Measurements from ENCODE around the gene FOXF1.

FOXF1 gene

DNA sequence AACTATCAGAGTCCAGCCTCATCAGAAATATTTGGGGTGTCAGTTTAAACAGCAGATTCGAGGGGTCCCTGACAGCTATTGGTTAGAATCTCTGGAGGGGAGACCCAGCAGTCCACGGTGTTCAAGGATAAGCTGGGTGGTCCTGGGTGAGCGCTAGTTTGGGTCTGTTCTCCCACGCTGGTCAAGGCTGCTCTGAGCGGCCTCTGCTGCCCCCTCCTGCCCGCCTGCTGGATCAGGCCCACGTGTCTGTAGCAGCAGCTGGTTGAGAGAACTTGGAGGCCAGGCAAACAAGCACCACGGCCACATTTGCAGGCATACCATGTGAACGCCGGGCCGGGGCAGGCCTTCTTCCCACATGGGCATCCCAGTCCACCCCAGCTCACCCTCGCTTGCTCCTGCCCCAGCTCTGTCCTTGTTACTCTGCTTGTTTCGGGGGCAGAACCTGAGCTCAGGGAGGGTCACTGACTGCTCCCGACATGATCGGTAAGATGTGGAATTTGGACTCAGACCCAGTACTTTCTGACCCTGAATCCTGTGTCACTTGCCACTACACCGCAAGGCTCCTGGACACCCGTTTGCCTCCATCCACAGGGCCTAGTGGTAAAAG lies 7.4 kb downstream of the FOXF1 start:
- peak; percentile 52 for DNase-seq

DNA sequence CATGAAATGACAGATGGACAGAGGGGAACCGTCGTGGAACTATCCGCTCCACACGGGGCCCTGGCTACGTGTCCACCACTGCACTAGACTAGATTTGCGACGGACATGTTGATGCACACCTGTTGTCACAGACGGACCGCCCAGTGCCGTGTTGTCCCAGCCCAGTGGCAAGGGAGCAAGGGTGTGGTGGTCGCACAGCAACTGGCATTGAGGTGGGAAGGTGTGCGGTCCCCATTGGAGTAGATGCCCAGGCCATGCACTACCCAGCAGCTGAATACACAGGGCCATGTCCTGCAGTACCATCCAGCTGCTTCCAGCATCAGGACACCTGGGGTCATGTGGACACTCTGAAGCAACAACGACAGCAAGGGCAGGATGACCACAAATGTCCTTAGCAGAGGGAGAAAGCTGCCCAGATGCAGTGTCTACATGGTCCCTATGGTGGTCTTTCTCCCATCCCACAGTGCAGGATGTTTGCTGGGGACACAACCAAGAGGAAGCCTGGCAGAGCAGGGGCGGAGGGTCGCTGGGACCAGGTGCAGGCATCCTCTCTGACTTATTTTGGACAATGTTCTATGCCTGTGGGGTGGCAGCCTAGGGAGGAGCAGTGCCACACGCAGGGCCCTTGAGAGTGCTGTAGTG lies 8.8 kb downstream of the FOXF1 start:
- DNase-seq: no peak

DNA sequence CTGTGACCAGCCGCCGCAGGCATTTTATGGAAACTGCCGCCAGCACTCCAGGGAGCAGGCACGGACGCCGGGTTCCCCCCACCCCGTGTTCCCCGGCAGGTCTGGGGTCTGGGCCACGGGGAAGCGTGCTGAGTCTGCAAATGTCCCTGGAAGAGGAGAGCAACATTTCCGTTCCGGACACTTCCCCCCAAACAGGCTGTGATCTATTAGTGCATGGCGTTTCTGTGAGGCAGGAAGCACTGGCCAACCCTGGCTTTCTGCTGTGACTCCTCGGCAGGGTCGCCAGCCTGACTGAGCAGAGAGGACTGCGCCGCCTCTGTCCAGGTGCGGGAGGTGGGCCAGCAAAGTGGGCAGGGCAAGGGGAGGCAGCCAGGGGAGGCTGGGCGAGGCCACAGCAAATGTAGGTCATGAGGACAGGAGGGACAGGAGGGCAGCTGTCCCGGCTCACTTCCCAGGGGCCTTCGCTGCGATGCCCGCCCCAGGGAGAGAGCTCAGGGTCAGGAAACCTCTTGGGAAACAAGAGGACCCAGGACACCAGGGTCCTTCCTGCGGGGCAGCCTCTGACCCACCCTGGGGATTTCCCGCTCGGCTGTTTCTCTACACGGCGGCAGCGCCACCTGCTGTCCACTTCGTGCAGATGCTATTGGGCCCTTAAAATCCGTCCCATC lies 9.5 kb downstream of the FOXF1 start:
- peak; percentile 76 for DNase-seq

DNA sequence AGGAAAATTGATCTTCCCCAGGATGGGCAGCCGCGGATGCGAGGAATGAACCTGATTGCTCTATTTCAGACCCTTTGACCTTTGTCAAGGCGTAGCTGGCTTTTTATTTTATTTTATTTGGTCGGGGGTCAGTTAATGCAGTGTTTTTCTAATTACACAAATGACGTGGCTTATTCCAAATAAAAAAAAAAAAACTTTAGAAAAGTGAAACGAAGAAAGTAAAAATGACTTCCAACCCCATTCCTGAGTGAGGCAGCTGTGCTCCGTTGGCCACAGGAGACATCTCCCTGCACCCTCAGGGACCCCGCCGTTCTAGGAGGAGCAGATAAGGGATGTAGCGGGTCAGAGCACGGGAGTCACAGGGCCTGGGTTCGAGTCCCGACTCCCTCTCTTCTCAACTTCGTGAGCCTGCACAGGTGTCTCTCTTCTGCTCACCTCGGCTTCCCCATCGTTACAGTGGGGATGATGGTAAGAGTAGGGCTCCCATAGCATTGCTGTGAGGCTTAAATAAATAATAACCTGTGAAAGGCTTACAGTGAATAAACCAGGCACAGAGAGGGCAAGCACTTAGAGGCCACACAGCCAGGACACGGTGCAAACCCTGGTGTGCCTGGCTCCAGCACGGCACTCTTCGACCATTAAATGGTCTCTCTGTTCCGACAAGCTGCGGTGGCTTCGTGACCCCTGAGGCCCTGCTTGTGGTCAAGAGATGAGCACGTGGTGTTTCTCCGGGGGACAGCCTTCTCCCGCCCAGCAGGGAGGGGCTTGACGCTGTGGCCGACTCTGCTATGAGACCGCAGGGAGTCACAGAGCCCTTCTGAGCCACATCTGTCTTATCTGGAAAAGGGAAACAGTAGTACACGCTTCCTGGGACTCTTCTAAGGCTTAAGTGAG lies 10.2 kb downstream of the FOXF1 start:
- DNase-seq: no peak

DNA sequence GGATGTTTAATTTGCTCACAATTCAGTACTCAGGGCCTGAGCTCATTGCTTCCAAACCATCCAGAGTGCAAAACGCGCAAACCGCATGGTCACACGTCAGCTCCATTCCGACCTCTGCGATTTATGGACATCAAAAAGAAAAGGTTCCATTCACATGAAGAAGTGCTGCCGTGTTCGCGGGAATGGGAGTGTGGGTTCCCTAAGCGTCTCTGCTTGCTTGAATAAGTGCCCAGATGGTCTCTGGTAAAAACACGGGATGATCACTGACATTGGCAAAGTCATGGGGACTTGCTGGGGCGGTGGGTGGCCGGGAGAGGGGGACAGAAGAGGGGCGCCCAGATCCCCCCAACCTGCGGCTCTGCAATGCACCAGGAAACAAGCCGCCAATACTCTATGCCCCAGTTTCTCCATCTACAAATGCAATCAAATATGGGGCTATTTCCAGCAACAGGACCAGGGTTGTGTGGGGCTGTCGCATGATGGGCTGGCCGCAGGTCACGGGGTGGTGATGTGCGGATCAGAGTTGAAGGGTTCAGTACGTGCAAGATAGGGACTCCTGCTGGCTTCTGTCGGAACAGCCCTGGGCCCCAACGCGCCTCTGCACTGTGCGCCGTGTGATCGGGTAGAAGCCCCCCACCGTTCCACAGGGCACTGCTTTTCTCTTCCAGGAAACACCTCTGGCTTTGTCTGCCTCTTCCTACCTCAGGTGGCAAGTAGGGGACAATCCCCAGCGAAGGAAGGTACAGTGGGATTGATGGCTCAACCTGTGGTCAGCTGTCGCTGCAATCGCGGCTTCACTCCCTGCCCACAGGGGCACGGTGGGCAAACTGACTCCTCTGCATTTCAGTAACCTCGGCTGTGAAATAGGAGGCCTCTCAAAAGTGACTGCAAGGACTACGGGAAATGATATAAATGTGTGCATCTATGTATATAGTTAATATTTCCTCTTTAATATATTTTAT lies 11.2 kb downstream of the FOXF1 start:
- no peak for DNase-seq

DNA sequence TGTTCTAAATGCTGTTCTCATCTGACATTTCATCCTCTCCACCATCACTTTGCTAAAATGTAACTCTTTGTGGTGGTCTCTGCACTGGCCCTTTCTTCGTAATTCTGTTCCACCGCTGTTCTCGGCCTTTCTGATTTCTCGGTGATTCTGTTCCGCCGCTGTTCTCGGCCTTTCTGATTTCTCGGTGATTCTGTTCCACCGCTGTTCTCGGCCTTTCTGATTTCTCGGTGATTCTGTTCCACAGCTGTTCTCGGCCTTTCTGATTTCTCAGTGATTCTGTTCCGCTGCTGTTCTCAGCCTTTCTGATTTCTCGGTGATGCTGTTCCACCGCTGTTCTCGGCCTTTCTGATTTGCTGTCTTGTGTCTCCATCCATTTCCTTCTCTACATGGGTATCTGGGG lies 12.3 kb downstream of the FOXF1 start:
- DNase-seq: no peak

DNA sequence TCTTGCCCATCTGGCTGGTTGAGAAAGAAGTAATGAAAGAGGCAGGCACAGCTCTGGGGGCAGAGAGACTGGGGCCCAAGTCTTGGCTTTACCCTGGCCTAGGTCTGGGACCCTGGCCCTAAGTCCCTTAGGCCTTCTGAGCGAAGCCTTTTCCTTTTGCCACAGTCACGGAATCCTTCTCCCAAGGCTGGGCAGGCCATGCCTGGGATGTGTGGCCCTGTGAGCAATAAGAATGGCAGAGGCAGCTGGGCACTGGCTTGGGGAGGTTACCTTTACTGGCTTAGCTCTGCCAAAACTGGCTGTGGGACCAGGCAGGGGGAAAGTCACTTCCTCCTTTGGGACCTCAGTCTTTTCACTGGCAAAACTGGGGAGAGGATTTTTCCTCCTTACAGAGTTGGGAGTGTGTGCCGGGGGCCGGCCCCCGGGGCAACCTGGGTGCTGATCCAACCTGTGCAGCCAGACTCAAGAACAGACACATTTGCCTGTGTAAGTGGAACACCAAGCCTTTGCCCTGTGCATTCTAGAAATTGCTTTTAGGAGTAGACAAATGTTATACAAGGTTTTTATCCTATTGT lies 12.9 kb downstream of the FOXF1 start:
- no peak for DNase-seq

DNA sequence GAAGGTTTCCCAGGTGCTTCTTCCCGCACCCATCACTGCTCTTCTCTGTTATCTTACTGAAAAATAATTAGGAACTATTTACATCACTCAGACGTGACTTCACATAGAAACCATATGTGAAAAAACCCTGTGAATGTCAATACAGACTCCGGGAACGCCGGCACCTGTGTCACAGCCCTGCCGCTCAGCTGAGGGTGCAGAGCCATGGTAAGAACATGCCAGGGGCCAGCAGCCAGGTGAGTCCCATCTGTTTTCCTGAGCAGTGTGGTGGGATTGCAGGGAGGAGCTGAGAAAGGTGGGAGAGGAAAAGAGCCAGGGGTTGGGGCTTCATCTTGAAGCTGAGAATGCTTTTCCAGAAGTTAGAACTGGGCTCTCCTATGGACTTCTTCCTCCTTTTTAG lies 13.7 kb downstream of the FOXF1 start:
- DNase-seq: no peak

DNA sequence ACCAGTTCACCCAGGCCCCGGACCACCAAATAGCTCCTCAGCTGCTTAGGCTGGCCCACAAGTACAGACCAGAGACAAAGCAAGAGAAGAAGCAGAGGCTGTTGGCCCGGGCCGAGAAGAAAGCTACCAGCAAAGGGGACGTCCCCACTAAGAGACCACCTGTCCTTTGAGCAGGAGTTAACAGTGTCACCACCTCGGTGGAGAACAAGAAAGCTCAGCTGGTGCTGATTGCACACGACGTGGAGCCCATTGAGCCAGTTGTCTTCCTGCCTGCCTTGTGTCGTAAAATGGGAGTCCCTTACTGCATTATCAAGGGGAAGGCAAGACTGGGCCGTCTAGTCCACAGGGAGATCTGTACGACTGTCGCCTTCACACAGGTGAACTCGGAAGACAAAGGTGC lies 15.4 kb downstream of the FOXF1 start:
- no peak for DNase-seq

DNA sequence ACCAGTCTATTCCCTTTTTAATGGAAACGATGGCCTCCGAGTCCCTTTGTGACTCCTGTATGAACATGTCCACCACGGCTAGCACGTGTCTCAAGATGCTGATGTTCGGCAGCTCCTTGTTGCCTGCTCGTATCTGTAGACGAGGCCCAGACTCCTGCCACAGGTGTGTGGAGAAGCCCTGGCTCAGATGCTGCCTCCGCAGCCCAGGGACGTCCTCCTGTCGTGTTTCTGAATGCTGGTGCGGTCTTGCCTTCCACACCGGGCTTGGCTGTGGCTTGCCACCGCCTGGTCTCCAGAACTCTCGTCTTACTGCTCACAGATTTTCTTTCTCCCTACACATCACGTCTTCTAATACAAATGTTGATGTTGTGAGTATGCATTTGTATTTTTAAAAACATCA lies 17.0 kb downstream of the FOXF1 start:
- DNase-seq: no peak

DNA sequence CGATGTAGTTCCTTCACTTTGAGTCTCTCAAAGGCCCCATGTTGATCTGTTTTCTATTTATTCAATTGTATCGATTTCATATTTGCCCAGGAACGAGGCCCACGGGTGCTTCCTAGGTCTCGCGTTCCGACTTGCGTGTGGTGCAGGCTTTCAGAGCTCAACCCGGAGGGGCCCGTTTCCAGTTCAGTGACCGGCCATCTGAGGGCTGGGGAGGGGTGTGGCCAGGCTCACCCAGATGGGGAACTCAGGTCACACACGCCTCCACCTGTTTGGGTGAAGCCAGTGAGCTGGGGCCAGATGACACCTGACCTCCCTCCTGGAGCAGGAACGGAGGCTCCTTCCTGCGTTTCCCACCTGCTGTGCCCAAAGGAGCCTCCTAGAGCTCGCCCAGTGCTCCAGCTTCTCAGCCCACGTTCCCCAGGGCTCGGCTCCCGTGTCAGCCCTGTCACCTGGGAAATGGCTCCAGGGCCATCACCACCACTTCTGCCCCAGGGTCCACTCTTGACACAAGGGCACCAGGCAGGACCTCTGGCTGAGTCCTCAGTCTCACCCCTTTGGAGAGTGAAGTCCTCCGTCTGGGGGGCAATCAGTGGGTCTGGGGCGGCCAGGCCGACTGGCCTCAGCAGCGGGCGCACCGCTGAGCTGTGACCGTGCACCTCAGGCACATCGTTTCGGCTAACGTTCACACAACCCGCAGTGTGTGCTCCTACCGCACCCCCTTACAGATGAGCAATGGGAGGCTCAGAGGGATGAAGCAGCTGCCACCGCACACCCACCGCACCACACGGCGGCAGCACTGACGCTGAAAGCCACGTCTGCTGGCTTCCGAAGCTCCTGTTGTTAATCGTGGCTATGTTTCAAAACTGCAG lies 18.0 kb downstream of the FOXF1 start:
- DNase-seq: no peak

DNA sequence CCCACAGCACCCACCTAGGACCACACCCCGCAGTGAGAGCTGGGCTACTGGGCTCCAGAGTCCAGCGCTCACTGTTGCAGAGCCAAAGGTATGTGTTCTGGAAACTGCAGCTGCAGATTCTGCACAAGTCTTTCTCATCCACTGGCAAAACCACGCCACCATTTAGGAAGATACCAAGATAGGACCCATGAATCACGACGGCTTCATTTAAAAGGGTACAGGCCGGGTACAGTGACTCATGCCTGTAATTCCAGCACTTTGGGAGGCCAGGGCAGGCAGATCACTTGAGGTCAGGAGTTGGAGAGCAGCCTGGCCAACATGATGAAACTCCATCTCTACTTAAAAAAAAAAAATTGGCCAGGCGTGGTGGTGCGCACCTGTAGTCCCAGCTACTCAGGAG lies 18.8 kb downstream of the FOXF1 start:
- no peak for DNase-seq

DNA sequence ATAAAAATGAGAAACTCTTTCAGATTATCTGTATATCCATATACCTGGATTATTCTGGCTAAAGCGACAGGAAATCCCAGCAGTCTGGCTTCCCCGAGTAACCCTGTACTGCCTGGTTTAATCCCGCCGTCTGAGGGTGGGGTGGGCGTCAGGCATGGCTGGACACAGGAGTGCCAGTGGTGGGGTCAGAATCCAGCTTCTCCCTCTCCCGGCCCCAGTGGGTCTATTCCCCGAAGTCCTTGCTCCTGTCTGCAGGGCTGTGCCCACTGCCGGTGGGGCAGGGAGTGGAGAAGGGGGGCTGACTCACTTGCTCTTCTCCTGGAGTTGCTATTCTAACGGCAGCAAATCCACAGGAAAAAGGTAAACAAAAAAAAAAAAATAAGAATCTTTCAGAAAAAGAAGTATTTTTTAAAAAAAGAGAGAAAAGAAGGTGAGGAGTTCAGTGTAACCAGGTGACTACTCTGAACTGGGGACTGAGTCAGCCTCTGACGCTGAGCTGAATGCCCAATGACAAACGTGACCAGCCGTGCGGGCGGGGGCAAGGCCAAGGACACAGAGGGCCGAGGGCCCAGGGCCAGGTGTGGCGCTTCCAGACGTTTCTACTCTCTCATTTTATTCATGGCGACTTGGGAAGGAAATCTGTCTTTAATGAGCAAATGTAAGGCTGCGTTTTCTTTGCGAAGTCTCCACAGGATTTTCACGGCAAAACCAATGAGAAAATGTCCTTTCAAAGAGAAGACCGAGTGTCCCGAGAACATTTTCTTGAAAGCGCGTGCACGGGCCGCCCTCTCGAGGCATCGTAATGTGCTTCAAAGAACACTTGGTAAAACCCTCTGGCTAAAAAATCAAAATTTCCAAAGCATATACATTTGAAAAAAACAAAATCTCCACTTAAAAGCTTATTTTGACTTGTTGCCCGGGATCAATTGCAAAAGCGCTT lies 20.2 kb downstream of the FOXF1 start:
- DNase-seq: no peak

DNA sequence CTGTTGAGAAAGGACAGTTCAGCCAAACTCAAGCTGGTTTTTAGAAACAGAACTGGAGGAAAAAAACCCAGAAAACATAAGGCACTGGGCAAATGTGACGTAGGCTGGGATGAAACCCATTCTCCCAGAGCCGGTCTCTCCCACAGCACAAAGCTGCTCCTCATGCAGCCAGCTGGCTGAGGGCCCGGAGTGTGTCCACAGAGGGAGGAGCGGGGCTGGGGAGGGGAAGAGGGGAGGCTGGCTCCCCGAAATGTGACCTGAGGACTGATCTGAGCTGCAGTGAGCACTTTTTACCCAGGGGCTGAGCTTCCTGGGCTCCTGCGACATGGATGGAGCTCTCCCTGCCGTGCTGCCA lies 20.8 kb downstream of the FOXF1 start:
- no peak for DNase-seq

DNA sequence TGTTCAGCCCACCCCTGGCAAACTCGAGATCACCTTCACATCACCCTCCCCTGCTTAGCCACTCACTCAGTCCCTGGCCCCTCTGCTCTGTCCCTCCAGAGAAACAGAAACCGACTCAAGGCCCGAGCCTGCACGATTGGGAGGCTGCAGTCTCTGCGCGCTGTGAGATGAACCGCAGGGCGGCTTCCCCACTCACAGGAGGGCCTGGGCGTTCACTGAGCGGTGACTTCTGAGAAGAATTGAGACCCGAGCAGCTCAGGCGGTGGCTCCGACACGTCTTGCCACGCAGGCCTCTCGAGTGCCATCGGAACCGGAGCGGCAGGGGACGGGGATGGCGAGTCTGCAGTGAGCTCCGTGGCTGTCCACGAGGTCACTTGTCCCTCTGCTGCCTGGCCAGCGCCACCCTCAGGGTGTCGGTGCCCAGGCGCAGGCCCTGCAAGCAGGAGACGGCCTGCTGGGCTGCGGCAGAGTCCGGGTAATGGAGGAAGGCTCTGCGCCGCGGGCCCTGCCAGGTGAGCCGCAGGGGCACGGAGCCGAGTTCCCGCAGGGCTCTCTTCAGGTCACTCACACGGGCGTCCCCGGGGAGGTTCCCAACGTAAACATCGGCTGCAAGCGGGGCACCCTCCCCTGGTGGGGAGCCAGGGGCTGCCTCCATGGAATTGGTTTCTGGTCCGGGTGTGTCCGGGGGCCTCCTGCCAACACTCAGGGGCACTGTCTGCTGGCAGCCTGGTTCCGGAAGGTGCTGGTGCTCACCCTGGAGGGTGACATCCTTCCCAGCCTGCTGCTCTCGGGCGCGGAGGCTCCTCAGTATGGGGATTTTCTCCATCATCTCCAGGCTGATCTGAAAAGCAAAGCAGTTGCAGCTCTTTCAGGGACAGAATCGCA lies 21.6 kb downstream of the FOXF1 start:
- no peak for DNase-seq

DNA sequence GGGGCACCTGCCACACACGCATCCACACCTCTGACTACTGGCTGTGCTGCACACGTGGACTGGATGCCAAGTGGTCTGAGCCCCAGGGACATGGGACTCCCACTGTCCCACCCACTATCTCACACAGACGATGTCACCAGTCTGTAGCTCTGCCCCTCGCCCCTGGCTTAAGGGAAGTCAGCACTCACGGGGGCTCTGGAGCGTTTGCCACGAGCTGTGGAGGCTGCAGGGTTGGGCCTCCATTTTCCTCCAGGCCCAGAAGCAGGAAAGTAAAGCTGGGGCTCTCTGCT lies 22.1 kb downstream of the FOXF1 start:
- DNase-seq: no peak

DNA sequence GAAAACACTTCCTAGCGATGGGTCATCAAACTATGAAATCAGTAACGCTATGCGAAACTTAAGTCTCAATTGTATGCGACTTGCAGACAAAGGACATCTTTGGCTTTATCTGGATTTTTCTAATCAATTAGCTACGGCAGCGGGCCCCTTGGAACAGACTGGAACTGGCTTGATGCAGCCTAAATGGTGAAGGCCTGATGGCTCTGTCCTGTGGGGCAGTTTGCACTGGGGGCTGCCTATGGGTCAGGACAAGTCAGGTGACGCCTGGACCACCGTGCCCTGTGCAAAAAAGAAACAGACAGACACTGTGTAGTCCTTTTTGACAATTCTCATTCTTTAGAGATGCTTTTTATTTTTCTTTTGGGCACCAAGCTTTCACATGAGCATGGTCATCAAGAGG lies 22.7 kb downstream of the FOXF1 start:
- DNase-seq: no peak

DNA sequence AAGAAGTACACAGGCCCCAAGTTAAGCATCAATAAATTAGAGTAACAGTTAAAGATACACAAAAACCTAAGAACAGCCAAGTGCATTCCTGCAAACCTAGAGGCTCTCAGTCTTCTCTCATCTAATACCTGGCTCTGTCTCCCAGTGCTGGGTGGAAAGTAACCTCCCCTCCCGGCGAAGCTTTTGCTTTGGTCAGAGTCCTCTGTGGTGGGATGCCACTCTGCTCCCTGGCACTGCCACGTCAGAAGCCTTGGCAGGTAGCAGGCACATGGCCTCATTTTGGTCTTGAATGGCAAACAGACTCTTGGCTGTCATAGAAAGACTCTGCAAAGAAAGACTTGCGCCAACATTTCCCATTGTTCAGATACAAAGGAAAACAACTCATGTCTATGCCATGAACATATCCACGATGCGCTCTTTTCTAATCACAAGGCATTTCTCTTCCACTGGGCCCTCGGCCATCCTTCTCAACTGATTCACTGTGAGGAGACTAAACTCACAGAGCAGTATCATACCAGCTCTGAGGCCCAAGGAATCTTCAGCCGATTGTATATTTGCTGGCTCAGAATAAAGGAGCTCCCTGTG lies 23.5 kb downstream of the FOXF1 start:
- DNase-seq: no peak

Data from stimulated activated CD8-positive, alpha-beta memory T cell treated with anti-CD3 and anti-CD28 coated beads, Interleukin-4, amount 100 ng/mL, for 48 hours (primary cell).